Medulla oblongata (tissue), 1 donor: ENCODE measurements around the gene NEXMIF.
A peak's percentile ranks its signal among the peaks of the same experiment; 100 is the strongest.
"Not testable (repeated sequence)": the region's sequence is repeated elsewhere in the genome, so short reads cannot be mapped to it uniquely, and the experiment has no call there.

ENCODE experiments used
- DNase-seq: peaks from one replicate; pipeline ENCODE4 v3.0.0-alpha.2; 2015; ENCODE audit errors: extremely low spot score

Gene NEXMIF

DNA sequence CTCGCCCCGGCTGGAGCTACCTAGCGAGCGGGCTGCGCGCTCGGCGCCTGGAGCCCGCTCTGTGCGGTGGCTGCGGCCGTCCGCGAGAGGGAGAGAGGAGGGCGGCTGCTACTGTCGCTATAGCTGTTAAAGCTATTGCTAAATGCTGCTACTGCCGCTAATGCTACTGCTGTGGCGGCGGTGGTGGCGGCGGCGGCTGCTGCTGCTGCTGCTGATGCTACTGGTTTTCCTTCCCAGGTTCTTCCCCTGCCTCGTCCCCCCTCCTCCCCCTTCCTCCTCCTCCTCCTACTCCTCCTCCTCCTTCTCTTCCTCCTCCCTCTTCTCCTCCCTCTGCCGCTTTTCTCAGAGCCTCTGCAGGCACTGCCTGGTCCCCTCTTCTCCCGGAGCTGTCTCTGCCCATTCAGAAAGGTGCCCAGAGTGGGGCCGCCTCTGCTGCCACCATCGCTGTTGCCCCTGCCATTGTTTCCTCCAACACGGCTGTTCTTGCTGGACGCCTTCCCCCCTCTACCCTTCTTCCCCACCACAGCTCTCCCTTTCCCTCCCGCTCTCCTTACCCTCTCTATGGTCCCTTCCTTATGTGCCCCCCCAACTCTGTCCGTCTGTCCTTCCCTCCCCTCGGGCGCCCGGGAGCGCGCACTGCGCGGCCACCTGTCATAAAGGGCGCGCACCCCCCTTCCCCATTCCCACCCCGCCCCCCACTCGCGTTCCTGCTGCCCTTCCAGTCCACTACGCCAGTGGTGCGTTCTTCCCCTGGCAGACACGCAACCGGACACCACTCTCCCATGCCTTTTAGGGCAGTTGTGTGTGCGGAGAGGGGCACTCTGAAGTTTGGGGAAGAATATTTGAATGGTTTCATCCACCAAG lies at the start of gene NEXMIF:
Gene NEXMIF (minus strand): TSS at position 228 of the 864 bp plus-strand sequence.
- no peak for DNase-seq

GRCh38 chrX:74961962-74962361 lies 36.7 kb upstream of the NEXMIF start:
- DNase-seq, result not testable (repeated sequence)

- no peak for DNase-seq
These were observed 24.5 kb upstream of the NEXMIF start for GRCh38 chrX:74949717-74950116.

GRCh38 chrX:74940414-74940813 lies 15.2 kb upstream of the NEXMIF start:
- no peak for DNase-seq

GRCh38 chrX:74931214-74931613 lies 6.0 kb upstream of the NEXMIF start:
- DNase-seq, result no peak

DNA sequence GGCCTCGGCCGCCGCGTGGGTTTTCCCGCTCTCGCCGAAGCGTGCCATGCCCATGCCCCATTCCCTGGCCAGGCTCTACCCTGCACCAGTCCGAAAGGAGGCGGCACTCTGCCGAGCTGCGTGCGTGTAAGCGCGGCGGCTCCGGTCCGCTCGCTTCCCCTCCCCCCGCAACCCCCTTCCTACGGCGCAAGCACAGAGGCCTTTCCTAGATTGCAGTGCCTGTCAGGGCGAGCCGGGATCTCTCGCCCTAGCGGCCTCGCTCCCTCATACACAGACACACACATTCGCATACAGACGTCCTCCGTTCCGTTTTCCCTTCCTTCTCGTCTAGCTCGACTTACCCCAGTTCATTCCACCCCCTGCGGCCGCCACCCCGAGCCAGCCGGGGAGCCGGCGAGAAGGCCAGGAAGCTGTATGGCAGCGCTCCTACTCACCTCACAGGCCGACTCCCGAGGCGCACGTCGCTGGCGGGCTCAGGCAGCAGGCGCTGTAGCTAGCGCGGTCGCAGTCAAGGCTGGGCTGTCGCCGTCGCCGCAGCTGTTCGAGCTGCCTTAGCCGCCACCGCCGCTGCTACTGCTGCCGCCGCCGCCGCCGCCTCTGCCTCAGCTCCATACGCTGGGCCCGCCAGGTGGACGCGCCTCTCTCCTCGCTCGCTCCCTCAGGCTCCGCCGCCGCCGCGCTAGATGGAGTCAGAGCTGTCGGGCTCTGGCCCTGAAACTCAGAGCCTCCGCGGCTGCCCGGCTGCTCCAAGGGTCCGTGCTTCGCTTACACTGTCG lies 615 bp downstream of the NEXMIF start:
- DNase-seq, result no peak

- DNase-seq, result no peak
These were observed 1.3 kb downstream of the NEXMIF start for GRCh38 chrX:74923942-74924448.

- DNase-seq, result peak; percentile 15
These were observed 2.2 kb downstream of the NEXMIF start for GRCh38 chrX:74922922-74923543.

GRCh38 chrX:74911494-74911893 lies 13.8 kb downstream of the NEXMIF start:
- no peak for DNase-seq

- DNase-seq, result no peak
These were observed 18.8 kb downstream of the NEXMIF start for GRCh38 chrX:74906417-74906816.

- DNase-seq, result no peak
These were observed 22.4 kb downstream of the NEXMIF start for GRCh38 chrX:74902806-74903205.

GRCh38 chrX:74892561-74892960 lies 32.7 kb downstream of the NEXMIF start:
- DNase-seq, result no peak

DNA sequence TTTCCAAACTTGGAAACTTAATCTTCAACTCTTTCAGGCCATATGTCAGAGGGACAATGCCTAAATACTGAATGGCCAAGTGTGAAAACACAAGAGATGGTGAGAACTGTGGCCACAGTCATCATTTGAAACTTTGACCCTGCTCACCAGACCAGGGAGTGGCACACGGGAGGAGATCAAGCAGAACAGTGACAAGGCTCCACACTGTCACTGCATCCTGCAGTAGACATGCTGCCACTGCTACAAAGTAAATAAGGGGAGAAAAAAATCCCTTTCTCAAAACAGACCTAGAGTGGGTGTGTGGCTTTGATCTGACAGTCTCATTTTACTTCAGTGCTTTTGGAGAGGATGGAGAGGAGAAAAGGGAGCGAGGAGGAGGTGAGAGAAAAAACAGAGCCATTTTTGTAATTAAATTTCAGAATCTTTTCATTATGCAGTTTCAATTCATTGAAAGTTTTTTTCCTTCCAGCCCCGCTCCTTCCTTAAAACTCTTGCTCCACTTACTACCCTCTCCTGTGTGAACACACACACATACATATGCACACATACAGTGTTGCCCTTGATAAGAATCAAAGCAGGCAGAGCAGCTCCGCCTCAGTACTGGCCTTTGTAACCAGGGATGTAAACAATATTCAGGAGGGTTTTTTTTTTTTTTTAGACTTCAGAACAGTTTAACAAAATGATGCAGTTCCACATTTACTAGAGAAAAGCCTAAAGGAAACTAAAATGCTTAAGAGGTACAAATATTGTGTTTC lies 34.4 kb downstream of the NEXMIF start:
- no peak for DNase-seq

DNA sequence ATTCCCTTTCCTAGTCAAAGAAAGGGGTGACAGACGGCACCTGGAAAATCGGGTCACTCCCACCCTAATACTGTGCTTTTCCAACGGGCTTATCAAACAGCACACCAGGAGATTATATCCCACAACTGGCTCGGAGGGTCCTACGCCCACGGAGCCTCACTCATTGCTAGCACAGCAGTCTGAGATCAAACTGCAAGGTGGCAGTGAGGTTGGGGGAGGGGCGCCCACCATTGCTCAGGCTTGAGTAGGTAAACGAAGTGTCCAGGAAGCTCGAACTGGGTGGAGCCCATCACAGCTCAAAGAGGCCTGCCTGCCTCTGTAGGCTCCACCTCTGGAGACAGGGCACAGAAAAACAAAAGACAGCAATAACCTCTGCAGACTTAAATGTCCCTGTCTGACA lies 42.9 kb downstream of the NEXMIF start:
- DNase-seq, result not testable (repeated sequence)

DNA sequence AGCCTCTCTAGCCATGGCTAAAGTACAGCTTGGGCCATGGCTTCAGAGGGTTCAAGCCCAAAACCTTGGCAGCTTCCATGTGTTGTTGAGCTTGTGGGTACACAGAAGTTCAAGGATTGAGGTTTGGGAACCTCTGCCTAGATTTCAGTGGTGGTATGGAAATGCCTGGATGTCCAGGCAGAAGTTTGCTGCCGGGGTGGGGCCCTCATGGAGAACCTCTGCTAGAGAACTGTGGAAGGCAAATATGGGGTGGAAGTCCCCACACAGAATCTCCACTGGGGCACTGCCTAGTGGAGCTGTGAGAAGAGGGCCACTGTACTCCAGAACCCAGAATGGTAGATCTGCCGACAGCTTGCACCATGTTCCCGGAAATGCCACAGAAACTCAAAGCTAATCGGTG lies 59.5 kb downstream of the NEXMIF start:
- DNase-seq, result no peak

- no peak for DNase-seq
These were observed 72.0 kb downstream of the NEXMIF start for GRCh38 chrX:74853255-74853654.

DNA sequence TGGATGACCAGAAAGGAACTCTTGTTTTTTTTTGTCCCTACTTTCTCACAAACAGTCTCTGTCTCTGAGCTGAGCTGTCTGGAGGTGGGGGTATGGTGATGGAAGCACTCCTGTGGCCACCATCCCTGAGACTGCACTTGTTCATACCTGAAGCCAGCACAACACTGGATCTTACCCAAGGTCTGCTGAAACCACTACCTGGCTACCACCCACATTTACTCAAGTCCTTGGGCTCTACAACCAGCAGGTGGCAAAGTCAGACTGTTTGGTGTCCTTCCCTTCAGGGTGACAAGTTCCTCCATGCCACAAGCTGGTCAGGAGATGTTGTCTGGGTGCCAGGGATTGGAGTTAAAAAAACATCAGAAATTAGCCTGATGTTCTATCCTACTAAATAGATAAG lies 89.7 kb downstream of the NEXMIF start:
- no peak for DNase-seq

- not testable (repeated sequence) for DNase-seq
These were observed 105.5 kb downstream of the NEXMIF start for GRCh38 chrX:74819797-74820196.

DNA sequence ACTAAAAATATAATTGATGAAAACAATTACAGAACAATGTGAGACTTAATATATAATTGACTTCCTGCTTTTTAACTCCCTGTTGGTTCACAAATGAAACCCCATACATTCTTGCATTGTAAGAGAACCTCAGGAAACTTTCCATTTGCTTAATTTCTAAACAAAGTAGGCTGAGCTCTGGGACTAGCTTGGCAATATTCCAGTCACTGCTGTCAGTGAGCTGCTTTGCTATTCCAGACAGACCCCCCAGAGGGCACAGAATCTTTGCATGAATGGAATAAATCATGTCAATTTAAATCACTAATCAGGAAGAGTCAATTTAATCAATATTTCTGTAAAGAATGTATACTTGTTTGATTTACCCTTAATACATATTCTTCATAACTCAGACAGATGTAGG lies 110.6 kb downstream of the NEXMIF start:
- no peak for DNase-seq

DNA sequence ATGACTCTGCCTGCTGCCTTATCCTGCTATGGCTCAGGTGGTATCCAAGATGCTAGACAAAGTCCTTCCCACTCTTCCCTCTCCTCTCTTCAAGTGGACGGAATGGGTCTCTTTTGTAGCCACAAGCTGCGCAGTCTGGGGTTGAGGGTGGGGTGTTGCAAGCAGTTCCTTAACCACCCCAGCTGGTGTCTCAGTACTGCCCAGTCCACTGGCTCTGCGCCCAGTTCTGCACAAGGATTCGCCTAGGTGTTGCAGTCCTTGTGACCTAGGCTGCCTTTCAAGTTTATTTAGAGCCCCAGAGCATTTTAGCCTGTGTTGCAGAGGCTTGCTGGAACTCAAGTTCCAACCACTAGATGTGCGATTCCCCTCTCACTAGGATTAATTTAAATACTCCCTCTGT lies 120.7 kb downstream of the NEXMIF start:
- DNase-seq, result no peak

GRCh38 chrX:74800062-74800461 lies 125.2 kb downstream of the NEXMIF start:
- no peak for DNase-seq
